ENCODE measurements around the gene C1orf52. TPM values are rescaled to one million over a fixed set of nuclear protein-coding genes. Genes with fewer than 3 reads are reported as not detected.

C1orf52 gene
- total and polyA plus RNA-seq, 9 of the 15 experiments (the other 6 are each of a cell fraction or from before 2014, with no cell fraction given): 17.0 to 38.5 (median 33.0) TPM

DNA sequence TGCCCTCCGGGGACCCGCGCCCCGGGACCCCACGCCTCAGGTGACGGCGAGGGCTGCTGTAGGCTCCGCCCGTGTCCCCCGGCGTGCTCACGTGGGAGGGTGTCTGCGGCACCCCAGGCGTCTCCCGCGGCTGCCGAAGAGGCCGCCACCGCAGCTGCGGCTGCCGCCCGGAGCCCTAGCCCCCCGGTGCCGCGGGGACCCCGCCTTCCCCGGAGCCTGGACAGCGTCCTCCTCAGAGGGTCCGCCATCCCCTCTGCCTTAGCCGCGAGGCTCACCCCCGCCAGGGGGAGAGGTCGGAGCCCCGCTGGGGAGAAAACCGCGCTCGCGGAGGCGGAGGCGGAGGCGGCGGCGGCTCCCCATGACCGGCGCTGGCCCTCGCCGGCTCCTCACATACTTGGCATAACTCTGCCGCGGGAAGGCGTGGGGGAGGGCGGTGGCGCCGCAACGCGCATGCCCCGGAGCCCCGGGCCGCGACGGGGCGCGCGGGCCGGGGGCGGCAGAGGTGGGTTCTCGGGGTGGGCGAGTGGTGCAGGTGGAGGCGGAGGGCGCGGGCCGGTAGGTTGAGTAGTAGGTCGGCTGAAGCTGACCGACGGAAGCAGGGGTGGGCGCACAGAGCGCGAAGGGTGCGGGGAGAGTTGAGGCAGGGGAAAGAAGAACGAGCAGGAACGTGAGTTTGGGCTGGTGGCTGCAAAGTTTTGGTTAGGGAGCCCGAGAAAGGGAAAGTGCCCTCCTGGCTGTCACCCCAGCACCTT is 57.9 kb downstream of the C1orf52 start (continued):
- TF ChIP-seq ZBTB40 (IDR thresholded peaks at IDR 0.05): no peak
- no peak for TF ChIP-seq ZBTB40 (CRISPR knock-in tag; IDR thresholded peaks at IDR 0.05)
- no peak; the same call in 1 of the 2 replicates for TF ChIP-seq POLR2AphosphoS5 (IDR thresholded peaks at IDR 0.05; ENCODE audit: control insufficient read depth, insufficient read depth, low read depth, low read length)
- no peak for TF ChIP-seq PRPF4 (IDR thresholded peaks at IDR 0.05; ENCODE audit: insufficient read depth, low read depth, low read length, poor library complexity, severe bottlenecking)
- TF ChIP-seq DPF2 (IDR thresholded peaks at IDR 0.05): no peak
- TF ChIP-seq, protein P1, sequence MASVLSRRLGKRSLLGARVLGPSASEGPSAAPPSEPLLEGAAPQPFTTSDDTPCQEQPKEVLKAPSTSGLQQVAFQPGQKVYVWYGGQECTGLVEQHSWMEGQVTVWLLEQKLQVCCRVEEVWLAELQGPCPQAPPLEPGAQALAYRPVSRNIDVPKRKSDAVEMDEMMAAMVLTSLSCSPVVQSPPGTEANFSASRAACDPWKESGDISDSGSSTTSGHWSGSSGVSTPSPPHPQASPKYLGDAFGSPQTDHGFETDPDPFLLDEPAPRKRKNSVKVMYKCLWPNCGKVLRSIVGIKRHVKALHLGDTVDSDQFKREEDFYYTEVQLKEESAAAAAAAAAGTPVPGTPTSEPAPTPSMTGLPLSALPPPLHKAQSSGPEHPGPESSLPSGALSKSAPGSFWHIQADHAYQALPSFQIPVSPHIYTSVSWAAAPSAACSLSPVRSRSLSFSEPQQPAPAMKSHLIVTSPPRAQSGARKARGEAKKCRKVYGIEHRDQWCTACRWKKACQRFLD (CRISPR knock-in tag; IDR thresholded peaks at IDR 0.05): no peak; the same call in 1 of the 2 replicates
- no peak for TF ChIP-seq IFI16 (CRISPR knock-in tag; IDR thresholded peaks at IDR 0.05)
- TF ChIP-seq, protein P2, sequence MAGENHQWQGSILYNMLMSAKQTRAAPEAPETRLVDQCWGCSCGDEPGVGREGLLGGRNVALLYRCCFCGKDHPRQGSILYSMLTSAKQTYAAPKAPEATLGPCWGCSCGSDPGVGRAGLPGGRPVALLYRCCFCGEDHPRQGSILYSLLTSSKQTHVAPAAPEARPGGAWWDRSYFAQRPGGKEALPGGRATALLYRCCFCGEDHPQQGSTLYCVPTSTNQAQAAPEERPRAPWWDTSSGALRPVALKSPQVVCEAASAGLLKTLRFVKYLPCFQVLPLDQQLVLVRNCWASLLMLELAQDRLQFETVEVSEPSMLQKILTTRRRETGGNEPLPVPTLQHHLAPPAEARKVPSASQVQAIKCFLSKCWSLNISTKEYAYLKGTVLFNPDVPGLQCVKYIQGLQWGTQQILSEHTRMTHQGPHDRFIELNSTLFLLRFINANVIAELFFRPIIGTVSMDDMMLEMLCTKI (IDR thresholded peaks at IDR 0.05; ENCODE audit: partially characterized antibody): no peak
- TF ChIP-seq CREB3 (tag; conservative IDR thresholded peaks at IDR 0.05; ENCODE audit: low read depth): no peak
- no peak for TF ChIP-seq NCOA4 (IDR thresholded peaks at IDR 0.05; ENCODE audit: partially characterized antibody)
- no peak for TF ChIP-seq MCM7 (IDR thresholded peaks at IDR 0.05)
- no peak for TF ChIP-seq NR2F6 (CRISPR knock-in tag; IDR thresholded peaks at IDR 0.05)
- TF ChIP-seq, protein P3, sequence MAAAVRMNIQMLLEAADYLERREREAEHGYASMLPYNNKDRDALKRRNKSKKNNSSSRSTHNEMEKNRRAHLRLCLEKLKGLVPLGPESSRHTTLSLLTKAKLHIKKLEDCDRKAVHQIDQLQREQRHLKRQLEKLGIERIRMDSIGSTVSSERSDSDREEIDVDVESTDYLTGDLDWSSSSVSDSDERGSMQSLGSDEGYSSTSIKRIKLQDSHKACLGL (CRISPR knock-in tag; IDR thresholded peaks at IDR 0.05; ENCODE audit: borderline replicate concordance, poor library complexity, severe bottlenecking): no peak
